Measurements from ENCODE around the gene NAA20. TPM values are rescaled to one million over a fixed set of nuclear protein-coding genes. Genes with fewer than 3 reads are reported as not detected.

NAA20 gene
- total RNA-seq, 1 donor from 2014 or later: 44.8 TPM

DNA sequence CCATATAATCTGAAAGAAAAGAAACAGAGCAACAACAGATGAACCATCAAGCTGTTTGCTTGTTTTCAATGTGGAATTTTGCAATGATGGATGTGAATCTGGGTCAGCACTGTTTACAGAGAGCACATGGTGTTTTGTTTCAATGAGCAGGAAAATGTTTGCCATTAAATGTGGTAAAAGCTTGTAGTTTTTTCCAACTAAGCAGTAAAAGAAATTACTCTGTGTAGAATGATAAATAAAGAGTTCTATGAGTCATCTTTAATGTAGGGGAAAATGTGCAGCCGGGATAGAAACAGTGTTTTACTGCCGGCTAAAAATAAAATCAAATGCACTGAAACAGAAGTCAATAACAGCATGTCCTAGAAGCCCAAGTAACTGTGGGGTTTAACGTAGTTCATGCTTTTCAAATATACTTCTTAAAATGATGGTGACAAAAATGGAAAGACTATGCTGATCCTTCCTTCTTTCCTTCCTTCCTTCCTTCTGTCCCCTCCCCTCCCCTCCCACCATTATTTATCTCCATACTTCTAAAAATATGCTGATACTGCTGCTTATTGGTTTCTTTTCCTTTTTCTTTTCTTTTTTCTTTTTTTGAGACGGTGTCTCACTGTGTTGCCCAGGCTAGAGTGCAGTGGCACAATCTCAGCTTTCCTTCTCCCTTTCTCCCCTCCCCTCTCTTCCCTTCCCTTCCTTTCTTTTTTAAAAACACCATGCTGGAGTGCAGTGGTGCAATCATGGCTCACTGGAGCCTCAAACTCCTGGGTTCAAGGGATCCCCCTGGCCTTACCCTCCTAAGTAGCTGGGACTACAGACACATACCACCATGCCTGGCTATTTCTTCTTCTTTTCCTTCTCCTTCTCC lies 6.3 kb upstream of the NAA20 start:
- TF ChIP-seq, protein P1, sequence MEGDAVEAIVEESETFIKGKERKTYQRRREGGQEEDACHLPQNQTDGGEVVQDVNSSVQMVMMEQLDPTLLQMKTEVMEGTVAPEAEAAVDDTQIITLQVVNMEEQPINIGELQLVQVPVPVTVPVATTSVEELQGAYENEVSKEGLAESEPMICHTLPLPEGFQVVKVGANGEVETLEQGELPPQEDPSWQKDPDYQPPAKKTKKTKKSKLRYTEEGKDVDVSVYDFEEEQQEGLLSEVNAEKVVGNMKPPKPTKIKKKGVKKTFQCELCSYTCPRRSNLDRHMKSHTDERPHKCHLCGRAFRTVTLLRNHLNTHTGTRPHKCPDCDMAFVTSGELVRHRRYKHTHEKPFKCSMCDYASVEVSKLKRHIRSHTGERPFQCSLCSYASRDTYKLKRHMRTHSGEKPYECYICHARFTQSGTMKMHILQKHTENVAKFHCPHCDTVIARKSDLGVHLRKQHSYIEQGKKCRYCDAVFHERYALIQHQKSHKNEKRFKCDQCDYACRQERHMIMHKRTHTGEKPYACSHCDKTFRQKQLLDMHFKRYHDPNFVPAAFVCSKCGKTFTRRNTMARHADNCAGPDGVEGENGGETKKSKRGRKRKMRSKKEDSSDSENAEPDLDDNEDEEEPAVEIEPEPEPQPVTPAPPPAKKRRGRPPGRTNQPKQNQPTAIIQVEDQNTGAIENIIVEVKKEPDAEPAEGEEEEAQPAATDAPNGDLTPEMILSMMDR (IDR thresholded peaks at IDR 0.05): no peak
- no peak for ATAC-seq (ENCODE audit: low read depth)
- Mint-ChIP-seq H3K27ac (no peak overlapping the region), H3K27me3 (peaks cover 11% of the 10 kb centered on the region), H3K4me1 (peaks cover 1% of the 10 kb centered on the region), H3K9me3 (no peaks in the 10 kb centered on the region), H3K36me3 (ENCODE audit: low read depth) (no peaks in the 10 kb centered on the region), H3K4me3 (no peak overlapping the region)
- no peak for DNase-seq
- intact Hi-C loops (cut with micrococcal nuclease): loop anchor here (10.0 kb wide), 2 partner anchors 1216 to 1426 kb away; partner anchors contain the start of gene DTD1
- ChIA-PET CTCF (no interaction called here), POLR2A (no interaction called here)

DNA sequence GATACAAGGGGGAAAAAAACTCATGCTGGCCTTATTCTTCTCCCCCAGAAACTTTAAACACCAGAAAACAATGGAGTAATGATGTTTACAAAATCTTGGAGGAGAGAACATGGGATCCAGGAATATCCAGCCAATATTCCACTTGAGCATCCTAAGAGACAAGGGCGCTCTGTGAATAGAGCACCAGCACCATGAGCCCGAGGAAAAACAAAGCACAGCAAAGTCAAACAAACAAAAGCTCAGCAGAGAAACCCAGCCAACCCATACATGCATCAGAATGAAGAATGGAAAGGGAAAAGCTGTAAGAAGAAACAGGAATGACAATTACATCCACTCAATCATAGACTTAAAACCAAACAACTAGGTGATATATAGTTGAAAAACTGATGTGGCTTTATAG lies 4.6 kb upstream of the NAA20 start:
- CTCF ChIA-PET: no interaction called here
- H3K36me3 Mint-ChIP-seq (ENCODE audit: low read depth): no peaks in the 10 kb centered on the region
- no peak overlapping the region for H3K27ac Mint-ChIP-seq
- POLR2A ChIA-PET: interaction anchor here (0.6 to 0.9 kb wide), 2 partner anchors 10 to 315 kb away, joined by 4 to 5 read pairs; no protein-coding TSS in a partner anchor
- no peak overlapping the region for H3K4me3 Mint-ChIP-seq
- no peaks in the 10 kb centered on the region for H3K9me3 Mint-ChIP-seq
- intact Hi-C loops (cut with micrococcal nuclease): loop anchor here (10.0 kb wide), 2 partner anchors 1218 to 1428 kb away; partner anchors contain the start of gene DTD1
- peaks cover 10% of the 10 kb centered on the region for H3K4me1 Mint-ChIP-seq
- TF ChIP-seq, protein P1 (IDR thresholded peaks at IDR 0.05): no peak
- ATAC-seq (ENCODE audit: low read depth): no peak
- peaks cover 8% of the 10 kb centered on the region for H3K27me3 Mint-ChIP-seq
- no peak for DNase-seq

DNA sequence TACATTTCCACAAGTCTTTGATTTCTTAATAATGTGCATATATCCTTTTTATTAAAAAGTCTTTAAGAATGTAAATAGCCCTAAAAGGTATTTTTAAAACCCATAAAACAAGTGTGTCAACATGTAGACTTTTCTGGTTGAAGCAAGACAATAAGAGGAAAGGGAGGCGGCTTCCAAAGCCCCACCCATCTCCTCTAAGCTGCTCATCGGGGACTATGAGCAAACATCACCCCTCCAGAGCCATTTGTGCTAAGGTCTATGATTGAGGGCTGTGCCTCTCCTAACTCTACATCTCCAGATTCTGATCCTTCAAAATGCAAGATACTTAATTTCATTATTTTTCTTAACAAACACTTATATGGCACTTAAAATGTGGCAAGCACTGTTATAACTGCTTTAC lies 2.5 kb upstream of the NAA20 start:
- H3K4me3 Mint-ChIP-seq: no peak overlapping the region
- ATAC-seq (ENCODE audit: low read depth): no peak
- H3K36me3 Mint-ChIP-seq (ENCODE audit: low read depth): peaks cover 8% of the 10 kb centered on the region
- no peaks in the 10 kb centered on the region for H3K9me3 Mint-ChIP-seq
- intact Hi-C loops (cut with micrococcal nuclease): loop anchor here (5.0 to 10.0 kb wide), 3 partner anchors 307 to 1430 kb away; partner anchors contain the start of gene DTD1
- H3K27me3 Mint-ChIP-seq: peaks cover 4% of the 10 kb centered on the region
- H3K4me1 Mint-ChIP-seq: peaks cover 28% of the 10 kb centered on the region
- CTCF ChIA-PET: no interaction called here
- TF ChIP-seq, protein P1 (IDR thresholded peaks at IDR 0.05): no peak
- POLR2A ChIA-PET: no interaction called here
- H3K27ac Mint-ChIP-seq: no peak overlapping the region
- no peak for DNase-seq

DNA sequence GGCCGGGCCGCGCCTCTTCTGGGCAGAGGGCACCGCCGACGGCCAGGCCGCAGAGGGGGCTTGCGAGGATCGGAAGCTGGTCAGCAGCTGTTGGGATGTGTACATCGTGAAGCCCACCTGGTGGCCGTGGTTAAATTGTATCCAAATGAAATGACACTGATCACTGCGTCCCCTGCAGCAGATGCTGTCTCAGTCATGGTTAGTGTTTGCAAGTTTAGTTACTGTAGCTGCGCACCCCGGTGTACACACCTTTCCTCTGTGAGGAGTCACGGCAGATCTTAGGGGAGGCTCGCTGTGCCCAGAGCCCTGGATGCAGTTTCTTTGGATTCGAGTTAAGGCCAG lies 653 bp downstream of the NAA20 start:
- TF ChIP-seq, protein P1 (IDR thresholded peaks at IDR 0.05): no peak
- peak overlapping the region; percentile 68 for H3K27ac Mint-ChIP-seq
- DNase-seq: no peak
- no peaks in the 10 kb centered on the region for H3K27me3 Mint-ChIP-seq
- POLR2A ChIA-PET: interaction anchor here (2.0 to 2.6 kb wide), 2 partner anchors 10 to 34 kb away, joined by 6 to 29 read pairs; partner anchors contain the start of genes CFAP61 and CRNKL1
- H3K36me3 Mint-ChIP-seq (ENCODE audit: low read depth): peaks cover 17% of the 10 kb centered on the region
- peaks cover 41% of the 10 kb centered on the region for H3K4me1 Mint-ChIP-seq
- peak overlapping the region; percentile 91 for H3K4me3 Mint-ChIP-seq
- no peak for ATAC-seq (ENCODE audit: low read depth)
- CTCF ChIA-PET: interaction anchor here (1.7 kb wide), 1 partner anchor 35 kb away, joined by 6 read pairs; the partner anchor contains the start of genes CFAP61 and CRNKL1
- intact Hi-C loops (cut with micrococcal nuclease): loop anchor here (1.0 to 10.0 kb wide), 4 partner anchors 34 to 1433 kb away; partner anchors contain the start of genes CFAP61, CRNKL1 and DTD1
- H3K9me3 Mint-ChIP-seq: no peaks in the 10 kb centered on the region

DNA sequence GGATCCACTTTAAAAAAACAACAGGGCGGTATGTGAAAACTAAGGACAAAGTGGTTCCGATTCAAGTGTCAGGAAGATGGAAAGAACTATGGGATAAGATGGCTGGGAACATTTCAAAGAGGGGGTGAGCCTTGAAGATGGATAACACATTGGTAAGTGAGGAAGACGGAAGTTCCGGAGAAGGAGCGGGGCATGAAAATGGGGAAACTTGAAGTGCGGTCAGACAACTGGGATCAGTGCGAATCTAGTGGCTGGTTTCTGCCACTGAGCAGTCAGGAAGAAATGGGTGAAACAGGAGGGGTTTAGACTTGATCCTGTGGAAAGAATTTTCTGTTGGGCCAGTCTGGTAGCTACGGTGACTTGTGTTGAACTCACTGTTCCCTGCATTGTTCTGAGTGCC lies 1.2 kb downstream of the NAA20 start:
- H3K4me3 Mint-ChIP-seq: peak overlapping the region; percentile 91
- CTCF ChIA-PET: interaction anchor here (1.7 kb wide), 1 partner anchor 34 kb away, joined by 6 read pairs; the partner anchor contains the start of genes CFAP61 and CRNKL1

More for the DNA sequence above, 1.2 kb downstream of the NAA20 start:
- POLR2A ChIA-PET: interaction anchor here (1.6 to 2.6 kb wide), 3 partner anchors 9 to 34 kb away, joined by 3 to 29 read pairs (median 6); partner anchors contain the start of genes CFAP61 and CRNKL1
- peak overlapping the region; percentile 13 for H3K27ac Mint-ChIP-seq
- ATAC-seq (ENCODE audit: low read depth) (no peak), DNase-seq (no peak)
- peaks cover 41% of the 10 kb centered on the region for H3K4me1 Mint-ChIP-seq
- intact Hi-C loops (cut with micrococcal nuclease): loop anchor here (5.0 to 10.0 kb wide), 3 partner anchors 311 to 1434 kb away; partner anchors contain the start of gene DTD1
- no peaks in the 10 kb centered on the region for H3K9me3 Mint-ChIP-seq
- TF ChIP-seq, protein P1 (IDR thresholded peaks at IDR 0.05): no peak
- H3K36me3 Mint-ChIP-seq (ENCODE audit: low read depth): peaks cover 22% of the 10 kb centered on the region
- no peaks in the 10 kb centered on the region for H3K27me3 Mint-ChIP-seq

Measured in activated B cell treated with CpG ODN at 0.5 μM for 24 hours (primary cell).